HUES64 (cell line): ENCODE results near the gene NEK11.

Experiments
- H3K27ac ChIP-seq: 2 replicates; pipeline ENCODE4 v1.7.0; 2013; ENCODE audit warnings: low read depth, low read length, inconsistent platforms
- H3K27me3 ChIP-seq: 2 replicates; pipeline ENCODE4 v1.6.1; 2013; ENCODE audit warnings: mild to moderate bottlenecking, low read length; ENCODE audit not compliant: insufficient read depth
- H3K36me3 ChIP-seq: 2 replicates; pipeline ENCODE4 v1.6.1; 2013; ENCODE audit warnings: mild to moderate bottlenecking, low read length; ENCODE audit not compliant: insufficient read depth
- H3K4me1 ChIP-seq: 2 replicates; pipeline ENCODE4 v1.6.1; 2013; ENCODE audit warnings: mild to moderate bottlenecking, low read length, moderate library complexity; ENCODE audit not compliant: insufficient read depth
- H3K4me3 ChIP-seq: 2 replicates; pipeline ENCODE4 v1.5.1; 2013; ENCODE audit warnings: mild to moderate bottlenecking, low read length, moderate library complexity
- H3K9ac ChIP-seq: 2 replicates; pipeline ENCODE4 v1.6.1; 2013; ENCODE audit warnings: mild to moderate bottlenecking, low read depth, low read length
- H3K9me3 ChIP-seq: 2 replicates; pipeline ENCODE4 v1.6.1; 2013; ENCODE audit warnings: low read depth, low read length; ENCODE audit not compliant: insufficient read depth
- WGBS: fragments of 150-250, 120-280 bp; methylation state at CpG from one replicate; pipeline ENCODE4 v1.1.7; 2013; ENCODE audit warnings: missing lambda C conversion rate; 5-methylcytosine and 5-hydroxymethylcytosine counted together

The NEK11 gene

GRCh38 chr3:131224886-131225550 is 198.3 kb downstream of the NEK11 start:
- no peaks in the 10 kb centered on the region for H3K4me1 ChIP-seq
- H3K4me3 ChIP-seq, result no peak overlapping the region
- no peaks in the 10 kb centered on the region for H3K36me3 ChIP-seq
- H3K27ac ChIP-seq, result no peak overlapping the region
- 90% methylated on average over 4 of the region's 5 CpGs for WGBS
- no peaks in the 10 kb centered on the region for H3K9me3 ChIP-seq
- H3K9ac ChIP-seq, result no peak overlapping the region
- H3K27me3 ChIP-seq, result no peaks in the 10 kb centered on the region

DNA sequence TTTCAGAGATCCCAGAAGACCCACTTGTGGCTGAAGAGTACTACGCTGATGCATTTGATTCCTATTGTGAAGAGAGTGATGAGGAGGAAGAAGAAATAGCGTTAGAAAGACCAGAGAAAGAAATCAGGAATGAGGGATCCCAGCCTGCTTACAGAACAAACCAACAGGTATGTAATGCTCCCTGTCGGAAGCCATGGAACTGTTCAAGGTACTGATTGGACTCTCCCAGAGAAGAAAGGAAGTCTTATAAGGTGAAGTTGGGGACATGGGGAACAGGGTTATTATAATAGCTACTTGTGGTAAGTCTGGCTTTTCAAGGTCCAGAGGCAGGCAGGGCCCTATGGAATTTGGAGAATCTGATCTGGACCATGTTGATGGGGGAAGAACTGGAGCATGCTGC is 201.8 kb downstream of the NEK11 start:
- H3K27ac ChIP-seq, result no peak overlapping the region
- H3K4me3 ChIP-seq, result no peak overlapping the region
- no peaks in the 10 kb centered on the region for H3K27me3 ChIP-seq
- H3K36me3 ChIP-seq, result no peaks in the 10 kb centered on the region
- H3K4me1 ChIP-seq, result no peaks in the 10 kb centered on the region
- H3K9ac ChIP-seq, result no peak overlapping the region
- 83% methylated on average over 3 of the region's 3 CpGs for WGBS
- no peaks in the 10 kb centered on the region for H3K9me3 ChIP-seq

- H3K4me3 ChIP-seq, result no peak overlapping the region
- 93% methylated on average over 3 of the region's 3 CpGs for WGBS
- H3K9me3 ChIP-seq, result no peaks in the 10 kb centered on the region
- no peaks in the 10 kb centered on the region for H3K27me3 ChIP-seq
- H3K27ac ChIP-seq, result no peak overlapping the region
- H3K36me3 ChIP-seq, result no peaks in the 10 kb centered on the region
- H3K9ac ChIP-seq, result no peak overlapping the region
- no peaks in the 10 kb centered on the region for H3K4me1 ChIP-seq
Measured at GRCh38 chr3:131231710-131232389, 205.2 kb downstream of the NEK11 start.

DNA sequence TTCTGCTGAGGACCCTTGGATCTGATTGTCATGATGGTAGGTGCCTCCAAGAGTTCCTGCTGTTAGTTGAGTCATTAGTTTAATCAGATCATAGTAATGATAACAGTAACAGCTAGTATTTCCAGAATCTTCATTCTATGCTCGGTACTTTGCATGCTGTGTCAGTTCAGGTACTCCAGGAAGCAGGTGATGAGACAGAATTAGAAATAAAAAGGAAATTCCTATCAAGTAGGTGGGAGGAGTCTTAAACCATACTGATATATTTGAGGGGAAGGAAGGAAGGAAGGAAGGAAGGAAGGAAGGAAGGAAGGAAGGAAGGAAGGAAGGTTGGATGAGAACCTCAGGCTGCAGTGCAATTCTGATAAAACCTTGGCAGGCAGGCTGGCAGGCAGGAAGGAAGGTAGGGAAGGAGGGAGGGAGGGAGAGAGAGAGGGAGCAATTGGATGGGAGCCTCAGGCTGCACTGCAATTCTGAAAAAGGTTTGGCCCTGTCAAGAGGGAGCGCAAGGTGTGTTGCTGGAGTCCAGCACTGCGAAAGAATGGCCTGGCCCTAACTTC is 206.1 kb downstream of the NEK11 start:
- Histone ChIP-seq H3K9ac (no peak overlapping the region), H3K36me3 (no peaks in the 10 kb centered on the region), H3K27me3 (no peaks in the 10 kb centered on the region), H3K4me1 (no peaks in the 10 kb centered on the region), H3K9me3 (no peaks in the 10 kb centered on the region), H3K4me3 (no peak overlapping the region), H3K27ac (no peak overlapping the region)
- 97% methylated on average over 3 of the region's 3 CpGs for WGBS

DNA sequence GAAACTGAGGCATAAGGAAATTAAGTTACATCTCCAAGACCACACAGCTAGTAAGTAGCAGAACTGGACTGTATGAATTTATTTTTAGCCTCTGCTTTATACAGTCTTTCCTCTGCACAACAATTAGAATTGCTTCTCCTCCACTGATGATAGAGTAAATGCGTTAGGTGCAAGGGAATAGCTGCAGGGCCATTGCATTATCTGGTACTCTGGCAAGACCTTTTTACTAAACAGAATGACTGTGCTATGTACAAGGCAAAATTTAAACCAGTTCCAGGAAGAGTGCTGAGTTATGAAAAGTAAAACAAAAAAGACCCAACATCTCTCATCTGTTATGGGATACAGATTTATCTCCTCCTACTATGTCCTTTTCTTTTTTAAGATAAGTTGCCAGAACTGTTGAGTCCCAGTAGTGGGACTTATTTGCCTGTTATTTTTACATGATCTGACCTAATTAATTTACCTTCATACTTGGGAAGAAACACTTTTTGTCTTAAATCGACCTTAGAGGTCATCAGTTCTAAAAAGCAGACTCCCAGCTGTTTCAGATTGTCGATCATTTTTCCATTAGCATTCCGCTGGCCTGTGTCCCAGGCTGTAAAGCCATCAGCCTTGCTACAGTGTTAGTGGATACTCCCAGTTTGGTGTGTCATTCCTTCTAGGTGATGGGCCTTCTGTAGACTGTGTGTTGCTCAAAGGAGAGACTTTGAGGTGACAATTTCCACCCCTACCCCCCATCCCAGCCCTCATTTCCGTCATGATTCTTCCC is 207.4 kb downstream of the NEK11 start:
- no peak overlapping the region for H3K27ac ChIP-seq
- no peaks in the 10 kb centered on the region for H3K27me3 ChIP-seq
- H3K36me3 ChIP-seq, result no peaks in the 10 kb centered on the region
- H3K4me1 ChIP-seq, result no peaks in the 10 kb centered on the region
- H3K9ac ChIP-seq, result no peak overlapping the region
- H3K9me3 ChIP-seq, result no peaks in the 10 kb centered on the region
- WGBS, result 90% methylated on average over 5 of the region's 5 CpGs
- H3K4me3 ChIP-seq, result no peak overlapping the region

- H3K27ac ChIP-seq, result no peak overlapping the region
- 84% methylated on average over 6 of the region's 6 CpGs for WGBS
Measured at GRCh38 chr3:131236421-131236820, 209.7 kb downstream of the NEK11 start.

DNA sequence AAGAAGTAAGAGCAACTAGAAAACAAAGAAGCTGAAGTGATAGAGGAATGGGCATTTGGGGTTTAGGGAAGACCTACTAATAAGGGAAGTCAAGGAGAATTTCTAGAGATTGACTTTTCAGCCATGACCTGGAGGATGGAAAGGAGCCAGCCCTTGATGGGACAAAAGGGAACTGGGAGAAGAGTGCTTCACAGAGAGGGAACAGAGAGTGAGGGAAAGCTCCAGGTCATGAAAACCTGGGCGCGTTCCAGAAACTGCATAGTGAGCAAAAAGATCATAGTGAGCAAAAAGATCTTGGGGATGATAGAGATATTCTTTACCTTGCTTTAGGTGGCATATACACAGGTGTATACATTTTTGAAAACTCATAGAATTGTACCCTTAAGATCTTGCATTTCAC is 211.8 kb downstream of the NEK11 start:
- Histone ChIP-seq H3K4me1 (no peaks in the 10 kb centered on the region), H3K27ac (no peak overlapping the region), H3K4me3 (no peak overlapping the region), H3K9ac (no peak overlapping the region), H3K27me3 (no peaks in the 10 kb centered on the region), H3K36me3 (no peaks in the 10 kb centered on the region), H3K9me3 (no peaks in the 10 kb centered on the region)
- WGBS, result 94% methylated on average over 2 of the region's 2 CpGs

More at GRCh38 chr3:131236421-131236820, 209.7 kb downstream of the NEK11 start:
- no peaks in the 10 kb centered on the region for H3K36me3 ChIP-seq
- H3K9ac ChIP-seq, result no peak overlapping the region
- no peaks in the 10 kb centered on the region for H3K9me3 ChIP-seq
- H3K4me3 ChIP-seq, result no peak overlapping the region
- H3K27me3 ChIP-seq, result no peaks in the 10 kb centered on the region
- no peaks in the 10 kb centered on the region for H3K4me1 ChIP-seq

- 84% methylated on average over 2 of the region's 3 CpGs for WGBS
- H3K9ac ChIP-seq, result no peak overlapping the region
- H3K4me3 ChIP-seq, result no peak overlapping the region
- H3K9me3 ChIP-seq, result no peaks in the 10 kb centered on the region
- no peaks in the 10 kb centered on the region for H3K4me1 ChIP-seq
- H3K27me3 ChIP-seq, result no peaks in the 10 kb centered on the region
- no peaks in the 10 kb centered on the region for H3K36me3 ChIP-seq
- no peak overlapping the region for H3K27ac ChIP-seq
Measured at GRCh38 chr3:131239267-131239666, 212.6 kb downstream of the NEK11 start.

GRCh38 chr3:131242201-131242600 is 215.5 kb downstream of the NEK11 start:
- Histone ChIP-seq H3K4me1 (no peaks in the 10 kb centered on the region), H3K36me3 (no peaks in the 10 kb centered on the region), H3K27ac (no peak overlapping the region), H3K27me3 (no peaks in the 10 kb centered on the region), H3K4me3 (no peak overlapping the region), H3K9ac (no peak overlapping the region), H3K9me3 (no peaks in the 10 kb centered on the region)
- 82% methylated on average over 3 of the region's 3 CpGs for WGBS

DNA sequence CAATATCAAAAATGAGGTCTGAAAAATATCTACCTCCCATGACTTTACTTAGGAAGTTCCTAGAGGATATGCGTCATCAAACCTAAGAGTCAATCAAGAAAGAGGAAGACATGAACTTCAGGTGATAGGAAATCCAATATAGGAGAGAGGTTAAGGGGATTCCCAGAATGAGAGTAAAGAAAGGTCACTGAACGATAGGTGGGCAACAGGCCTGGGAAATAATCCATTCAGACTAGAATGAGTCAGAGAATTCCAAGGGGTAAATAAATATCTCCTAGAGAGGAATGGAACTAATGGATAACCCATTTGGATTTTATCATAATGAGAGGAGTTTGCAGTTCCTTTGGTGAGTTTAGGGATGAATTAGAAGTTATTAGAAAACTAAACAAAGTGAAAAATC is 223.8 kb downstream of the NEK11 start:
- peaks cover 5% of the 10 kb centered on the region; the same call in 1 of the 2 replicates for H3K9me3 ChIP-seq
- H3K4me3 ChIP-seq, result no peak overlapping the region
- H3K36me3 ChIP-seq, result no peaks in the 10 kb centered on the region
- H3K9ac ChIP-seq, result no peak overlapping the region
- no peaks in the 10 kb centered on the region for H3K4me1 ChIP-seq
- H3K27me3 ChIP-seq, result no peaks in the 10 kb centered on the region
- WGBS, result 93% methylated on average over 2 of the region's 2 CpGs
- no peak overlapping the region for H3K27ac ChIP-seq

DNA sequence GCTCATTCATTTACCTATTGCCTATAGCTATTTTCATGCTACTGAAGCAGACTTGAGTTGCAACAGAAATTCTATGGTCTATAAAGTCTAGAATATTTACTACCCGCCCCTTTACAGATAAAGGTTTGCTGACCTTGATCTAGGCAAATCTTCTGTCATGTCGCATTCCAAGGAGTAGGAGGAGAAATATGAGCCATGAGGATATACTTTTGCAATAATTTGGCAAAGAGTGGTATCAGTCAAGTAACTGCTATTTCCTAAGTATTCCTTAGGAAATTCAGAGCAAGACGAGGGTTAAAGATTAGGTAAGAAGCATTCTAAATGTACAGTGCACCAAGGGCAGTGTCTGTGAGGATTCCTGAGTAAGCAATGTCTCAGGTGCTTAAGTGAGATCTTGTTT is 233.8 kb downstream of the NEK11 start:
- H3K9ac ChIP-seq, result no peak overlapping the region
- H3K4me3 ChIP-seq, result no peak overlapping the region
- no peaks in the 10 kb centered on the region for H3K4me1 ChIP-seq
- H3K9me3 ChIP-seq, result peaks cover 2% of the 10 kb centered on the region; the same call in 1 of the 2 replicates
- no peaks in the 10 kb centered on the region for H3K36me3 ChIP-seq
- WGBS, result 89% methylated on average over 3 of the region's 3 CpGs
- no peak overlapping the region for H3K27ac ChIP-seq
- H3K27me3 ChIP-seq, result no peaks in the 10 kb centered on the region
